Stimulated activated CD8-positive, alpha-beta memory T cell treated with anti-CD3 and anti-CD28 coated beads, Interleukin-12 subunit alpha, Interleukin-12 subunit beta, amount 100 ng/mL, for 24 hours (primary cell): ENCODE measurements around the gene FOXC1.

Experiments used
- DNase-seq: peaks from one replicate; pipeline ENCODE4 v3.0.0-alpha.2; 2020; ENCODE audit errors: extremely low read depth

FOXC1 gene

DNA sequence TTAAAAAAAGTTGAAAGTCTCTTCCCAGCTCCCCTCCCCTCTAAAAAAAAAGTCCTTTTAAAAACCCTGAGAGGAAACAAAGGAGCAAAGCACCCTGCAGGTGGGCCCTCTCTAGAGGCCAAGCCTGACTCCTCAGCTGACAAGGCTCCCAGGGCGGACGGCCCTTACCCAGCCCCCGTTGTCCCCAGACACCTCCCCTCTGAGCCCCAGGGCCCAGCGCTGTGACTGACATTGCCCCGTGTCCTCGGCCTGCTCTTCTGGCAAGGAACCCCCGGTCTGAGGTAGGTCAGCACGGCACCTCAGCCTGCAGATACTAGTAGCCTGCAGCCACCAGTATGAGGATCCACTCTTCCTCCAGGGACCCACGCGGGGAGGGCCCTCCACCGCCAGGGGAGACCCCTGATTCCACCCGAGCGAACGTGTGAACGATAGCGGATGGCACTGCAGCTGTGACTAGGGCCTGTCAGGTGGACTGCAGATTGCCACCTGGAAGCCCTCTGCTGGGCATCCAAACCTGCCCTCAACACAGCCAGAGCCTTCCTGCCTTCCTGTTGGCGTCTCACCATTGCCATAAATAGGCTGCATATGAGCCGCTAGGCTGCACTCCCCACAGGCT, 34.2 kb downstream of the FOXC1 start:
- DNase-seq, result no peak

DNA sequence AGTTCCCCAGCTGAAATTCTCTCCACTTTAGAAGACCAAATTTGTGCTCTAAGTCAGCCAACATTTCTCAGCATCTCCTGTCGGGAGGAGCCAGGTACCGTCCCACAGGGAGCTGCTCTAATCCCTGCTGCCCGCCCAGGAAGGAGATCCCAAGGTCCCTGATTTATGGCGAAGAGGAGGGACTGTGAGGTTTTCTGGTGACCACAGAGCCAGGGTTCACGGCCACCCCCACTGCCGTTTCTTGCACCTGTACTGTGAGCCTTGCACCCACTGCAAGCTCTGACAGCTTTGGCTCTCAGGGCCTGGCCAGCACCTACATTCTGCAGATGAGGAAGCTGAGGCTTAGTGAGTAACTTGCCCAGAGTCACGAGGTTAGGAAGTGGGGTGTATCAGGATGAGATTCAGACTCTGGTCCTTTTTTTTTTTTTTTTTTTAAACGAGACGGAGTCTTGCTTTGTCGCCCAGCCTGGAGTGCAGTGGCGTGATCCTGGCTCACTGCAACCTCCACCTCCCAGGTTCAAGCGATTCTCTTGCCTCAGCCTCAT, 34.9 kb downstream of the FOXC1 start:
- no peak for DNase-seq

DNA sequence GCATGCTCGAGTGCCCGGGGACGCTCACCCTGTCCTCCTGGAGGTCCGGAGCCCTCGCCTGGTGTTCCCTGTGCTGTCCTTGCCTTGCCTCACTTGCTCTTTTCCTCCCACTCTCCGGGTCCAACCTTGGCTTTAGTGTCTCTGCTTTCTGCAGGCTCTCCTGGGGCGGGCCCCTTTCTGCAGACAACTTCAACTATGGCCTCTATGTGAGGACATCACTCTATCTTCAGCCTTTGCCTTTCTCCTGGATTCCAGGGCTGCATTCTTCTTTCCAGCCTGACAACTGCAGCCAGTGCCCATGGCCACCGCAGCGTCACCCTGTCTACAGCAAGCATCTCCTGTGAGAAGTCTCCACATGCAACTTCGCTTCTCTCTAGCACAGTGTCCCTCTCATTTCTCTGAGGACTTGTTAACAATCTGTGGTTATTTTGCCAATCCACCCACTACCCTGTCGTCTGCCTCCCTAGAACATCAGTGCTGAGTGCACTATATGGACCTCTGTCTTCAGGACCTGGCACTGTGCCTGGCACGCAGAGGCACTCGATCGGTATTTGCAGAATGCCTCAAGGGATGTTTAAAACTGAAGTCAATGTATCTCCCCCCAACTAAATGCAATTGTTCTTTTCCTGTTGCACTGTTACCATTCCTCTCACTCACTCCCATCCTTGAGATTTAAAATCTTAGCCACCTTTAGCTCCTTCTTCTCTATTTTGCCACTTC, 35.9 kb downstream of the FOXC1 start:
- no peak for DNase-seq

DNA sequence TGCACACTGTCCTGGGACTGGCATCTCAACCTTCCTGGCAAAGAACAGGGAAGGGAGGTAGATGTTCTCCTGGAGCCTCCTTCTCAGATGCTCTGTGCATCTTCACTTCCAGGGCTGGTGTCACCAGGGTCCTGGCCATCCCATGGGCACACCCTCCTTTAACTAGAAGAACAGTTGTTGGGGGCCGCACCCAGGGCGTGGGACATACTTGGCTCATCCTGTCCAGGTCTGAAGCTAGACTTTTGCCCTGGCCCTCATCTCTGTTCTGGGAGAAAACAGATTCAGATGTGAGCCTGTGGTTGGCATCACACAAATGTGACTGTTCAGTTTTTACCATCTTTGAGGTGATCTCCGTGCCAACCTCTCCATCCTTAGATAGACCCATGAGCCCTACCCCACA, 41.6 kb downstream of the FOXC1 start:
- no peak for DNase-seq

DNA sequence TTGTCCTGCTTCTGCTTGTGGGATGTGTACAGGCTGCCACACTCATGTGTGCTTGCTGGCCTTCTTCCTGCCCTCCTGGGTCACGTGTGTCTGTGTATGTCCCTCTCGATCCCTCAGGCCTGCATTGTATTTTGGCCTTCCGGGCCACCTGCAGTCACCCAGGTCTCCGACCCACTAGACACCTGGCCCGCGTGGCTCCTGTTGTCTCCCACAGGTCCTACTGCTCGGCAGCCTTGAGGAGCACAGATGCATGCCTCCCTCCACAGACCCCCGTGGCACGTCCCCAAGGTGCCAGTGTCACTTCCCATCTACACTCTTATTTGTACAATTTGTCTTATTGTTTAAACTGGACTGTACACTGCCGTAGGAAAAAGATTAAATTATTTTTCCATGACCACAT, 43.1 kb downstream of the FOXC1 start:
- no peak for DNase-seq

DNA sequence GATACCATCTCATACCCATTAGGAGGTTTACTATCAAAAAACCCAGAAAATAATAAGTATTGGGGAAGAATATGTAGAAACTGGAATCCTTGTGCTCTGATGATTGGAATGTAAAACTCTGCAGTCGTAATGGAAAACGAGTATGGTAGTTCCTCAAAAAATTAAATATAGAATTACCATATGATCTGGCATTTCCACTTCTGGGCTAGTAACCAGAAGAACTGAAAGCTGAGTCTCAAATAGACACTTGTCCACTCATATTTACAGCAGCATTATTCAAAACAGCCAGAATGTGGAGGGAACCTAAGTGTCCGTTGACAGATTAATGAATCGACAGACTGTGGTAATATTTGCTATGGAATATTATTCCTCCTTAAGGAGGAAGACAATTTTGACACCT, 44.3 kb downstream of the FOXC1 start:
- DNase-seq, result no peak

DNA sequence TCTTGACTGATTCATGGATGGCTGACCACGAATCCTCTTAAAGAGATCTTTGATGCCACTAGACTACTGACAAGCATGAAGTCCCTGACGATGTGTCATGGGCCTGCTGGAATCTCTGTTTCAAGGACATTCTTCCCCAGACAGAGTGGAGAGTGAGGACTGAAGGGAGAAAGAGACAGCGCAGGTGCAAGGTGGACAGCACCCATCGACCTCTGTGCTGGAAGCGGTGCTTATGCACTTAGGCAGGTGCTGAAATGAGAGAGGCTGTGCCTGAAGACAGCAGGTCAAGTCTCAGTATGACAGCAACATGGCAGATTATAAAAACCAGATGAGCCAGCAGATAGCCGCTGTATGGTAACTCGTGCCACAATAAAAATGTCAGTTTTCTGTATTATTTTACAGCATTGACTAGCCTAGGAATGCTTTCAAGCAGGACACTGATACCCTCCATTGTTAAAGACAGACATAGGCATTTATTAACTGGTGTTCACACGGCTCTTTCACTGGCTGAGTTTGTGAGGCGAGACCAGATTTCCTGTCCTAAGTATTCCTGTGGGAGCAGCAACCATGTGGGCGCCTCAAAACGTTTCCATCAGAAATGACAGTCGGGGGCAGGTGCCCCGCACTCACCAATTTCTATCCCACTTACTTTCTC, 47.5 kb downstream of the FOXC1 start:
- no peak for DNase-seq

DNA sequence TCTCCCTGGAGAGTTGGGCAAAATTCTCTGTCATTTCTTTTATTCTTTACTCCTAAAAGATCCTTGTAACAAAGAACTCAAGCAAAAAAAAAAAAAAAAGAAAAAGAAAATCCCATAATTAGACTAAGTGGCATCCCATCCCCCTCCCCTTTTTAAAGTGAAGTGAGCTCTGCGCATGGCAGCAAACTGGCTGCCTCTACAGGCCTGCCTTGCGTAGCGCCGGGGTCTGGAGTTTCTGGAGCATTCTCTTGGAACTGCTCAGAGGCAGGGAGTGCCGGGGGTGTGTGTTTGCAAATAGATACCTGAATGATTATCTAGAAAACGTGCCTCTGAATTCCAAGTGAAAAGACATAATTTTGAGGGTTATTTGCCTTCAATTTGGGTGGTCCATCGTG, 48.1 kb downstream of the FOXC1 start:
- DNase-seq, result no peak

DNA sequence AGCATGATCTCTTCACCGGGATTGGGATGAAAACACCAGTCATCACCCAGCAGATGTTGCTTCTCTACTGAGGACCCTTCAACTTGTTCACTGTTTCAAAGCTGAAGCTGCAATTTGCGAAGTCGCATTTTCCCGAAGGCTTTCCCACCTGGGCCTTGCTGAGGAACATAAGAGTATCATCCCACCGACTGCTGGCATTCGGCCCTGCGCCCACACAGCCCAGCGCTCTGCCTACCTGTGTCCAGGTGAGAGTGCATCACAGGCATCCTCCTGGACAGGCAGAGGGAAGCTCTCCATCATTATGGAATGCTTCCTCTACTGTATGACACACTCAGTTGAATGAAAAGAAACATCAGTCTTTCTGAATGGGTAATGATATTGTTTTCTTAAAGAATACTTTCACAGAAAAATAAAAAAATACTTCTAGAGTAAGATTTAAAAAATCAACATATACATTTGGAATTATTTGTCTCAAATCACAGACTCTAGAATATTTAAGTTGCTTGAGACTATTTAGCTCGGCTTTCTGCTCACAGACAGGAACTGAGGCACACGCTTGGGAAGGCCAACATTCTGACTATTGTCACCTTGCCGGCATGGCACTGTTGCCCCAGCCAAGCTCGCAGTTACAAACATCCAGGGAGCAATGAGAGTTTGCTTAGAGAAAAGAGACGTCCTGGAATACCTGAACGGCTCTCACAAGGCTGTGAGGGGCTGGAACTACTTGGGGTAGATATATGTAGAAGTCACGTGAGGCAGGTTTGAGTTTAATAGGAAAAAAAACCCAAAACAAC, 48.7 kb downstream of the FOXC1 start:
- DNase-seq, result no peak

DNA sequence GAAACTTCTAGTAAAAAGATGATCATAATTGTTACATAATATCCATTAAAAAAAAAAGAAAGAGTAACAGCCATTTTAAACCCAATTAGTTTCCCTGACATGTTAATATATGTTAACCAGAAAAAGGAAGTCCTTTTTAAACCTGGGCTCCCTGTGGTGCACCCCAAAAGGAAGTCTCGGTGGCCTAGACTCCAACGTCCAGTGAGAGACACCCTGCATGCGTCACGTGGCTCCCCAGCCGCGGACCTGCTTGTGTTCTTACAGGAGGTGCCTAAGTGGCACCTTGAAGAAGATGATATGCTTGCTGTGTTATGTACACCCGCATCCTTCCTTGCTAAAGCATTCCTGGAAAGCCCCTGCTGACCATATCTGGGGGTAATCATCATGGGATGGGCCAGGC, 50.1 kb downstream of the FOXC1 start:
- no peak for DNase-seq

DNA sequence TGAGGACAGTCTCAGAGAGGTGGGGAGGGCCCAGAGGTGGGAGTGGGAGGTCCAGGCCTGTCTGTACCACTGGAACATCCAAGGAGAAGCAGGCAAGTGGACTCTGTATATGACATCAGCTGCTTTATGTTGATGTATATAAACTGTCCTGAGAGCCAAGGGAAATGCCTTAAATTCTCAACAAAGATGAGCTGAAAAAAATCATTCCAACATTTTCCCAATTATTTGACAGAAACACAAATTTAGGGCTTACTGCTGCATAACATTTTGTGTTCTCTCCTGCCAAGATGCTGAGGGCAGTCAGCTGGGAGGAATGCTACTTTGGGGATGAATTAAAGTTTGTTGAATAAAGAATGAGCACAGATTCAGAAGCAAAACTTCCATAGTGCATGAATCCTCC, 52.8 kb downstream of the FOXC1 start:
- no peak for DNase-seq
